H1 (cell line): ENCODE data around the gene JOSD1. TPM values are rescaled to one million over a fixed set of nuclear protein-coding genes. Genes with fewer than 3 reads are reported as not detected.
A peak's percentile ranks its signal among the peaks of the same experiment; 100 is the strongest.

Source experiments
- CTCF ChIA-PET: fragments of 300-600 bp; sonication (Branson Sonifier 250); formaldehyde crosslinking; loops from one replicate; lab custom pipeline; 2021; ENCODE audit not compliant: partially characterized antibody; lab: Charles Lee
- POLR2A ChIA-PET: fragments of 300-600 bp; sonication (Branson Sonifier 250); formaldehyde crosslinking; loops from one replicate; lab custom pipeline; 2021; ENCODE audit warnings: inconsistent platforms; ENCODE audit not compliant: partially characterized antibody; lab: Charles Lee
- DNase-seq, 2 experiments: peaks; one replicate each; pipeline versions ENCODE4 v3.0.0 to v3.0.0-alpha.2; 2010 to 2022; ENCODE audit warnings: low spot score in 2 of 2, low read depth in 1 of 2, mixed read lengths in 1 of 2
- FAIRE-seq: peaks from 2 replicates; lab custom pipeline; 2011; peaks lifted over from hg19 to GRCh38; lab: Jason Lieb, UNC
- H2AFZ ChIP-seq: 2 replicates; pipeline ENCODE4 v1.8.1; 2012; ENCODE audit warnings: low read length, inconsistent platforms
- H2AK5ac ChIP-seq: 2 replicates; pipeline ENCODE4 v1.6.1; 2013; ENCODE audit warnings: low read depth, low read length
- H2BK120ac ChIP-seq: replicated peaks from 2 replicates; pipeline ENCODE3; 2013; ENCODE audit warnings: low read depth, low read length, inconsistent platforms
- H2BK12ac ChIP-seq: 2 replicates; pipeline ENCODE4 v1.6.1; 2013; ENCODE audit warnings: low read depth, low read length
- H2BK15ac ChIP-seq: 2 replicates; pipeline ENCODE4 v1.6.1; 2013; ENCODE audit warnings: low read length
- H2BK20ac ChIP-seq: 2 replicates; pipeline ENCODE4 v1.6.1; 2013; ENCODE audit warnings: low read length
- H2BK5ac ChIP-seq: 2 replicates; pipeline ENCODE4 v1.6.1; 2013; ENCODE audit warnings: low read depth, low read length
- H3K14ac ChIP-seq: 2 replicates; pipeline ENCODE4 v1.6.1; 2013; ENCODE audit warnings: inconsistent platforms; ENCODE audit not compliant: insufficient read length
- H3K18ac ChIP-seq: 2 replicates; pipeline ENCODE4 v1.6.1; 2013; ENCODE audit warnings: low read length; ENCODE audit errors: extremely low read depth
- H3K23ac ChIP-seq: 2 replicates; pipeline ENCODE4 v1.6.1; 2013; ENCODE audit warnings: inconsistent platforms; ENCODE audit not compliant: insufficient read length
- H3K23me2 ChIP-seq: 2 replicates; pipeline ENCODE4 v1.6.1; 2013; ENCODE audit warnings: low read depth, low read length
- H3K27ac ChIP-seq: 2 replicates; pipeline ENCODE4 v1.6.1; 2011; ENCODE audit warnings: low read depth, low read length, inconsistent platforms
- H3K27me3 ChIP-seq, 4 experiments: replicated peaks in 1 of 4; 1 replicate in 1 of 4; 2 replicates in 3 of 4; pipeline versions ENCODE4 v1.6.1 to v1.8.1; 2011 to 2013; ENCODE audit warnings: low read length in 3 of 4, mild to moderate bottlenecking in 3 of 4, inconsistent platforms in 2 of 4, mixed read lengths in 2 of 4, moderate library complexity in 1 of 4; ENCODE audit not compliant: control insufficient read depth in 3 of 4, insufficient read depth in 3 of 4; ENCODE audit errors: extremely low read depth in 1 of 4
- H3K36me3 ChIP-seq, 4 experiments: 2 replicates each; pipeline versions ENCODE4 v1.6.1 to v1.8.1; 2011 to 2013; ENCODE audit warnings: mild to moderate bottlenecking in 4 of 4, low read length in 3 of 4, moderate library complexity in 2 of 4, control low read depth in 1 of 4, inconsistent platforms in 1 of 4; ENCODE audit not compliant: insufficient read depth in 4 of 4, control insufficient read depth in 2 of 4
- H3K4ac ChIP-seq: replicated peaks from 2 replicates; pipeline ENCODE3; 2013; ENCODE audit warnings: low read length, low read depth, mixed read lengths, inconsistent platforms; ENCODE audit not compliant: insufficient read length
- H3K4me1 ChIP-seq, 4 experiments: replicated peaks in 1 of 4; 1 replicate in 1 of 4; 2 replicates in 3 of 4; pipeline versions ENCODE4 v1.6.1 to v1.8.1; 2011 to 2013; ENCODE audit warnings: low read length in 3 of 4, inconsistent platforms in 2 of 4, mixed read lengths in 1 of 4; ENCODE audit not compliant: insufficient read depth in 4 of 4, control insufficient read depth in 3 of 4
- H3K4me2 ChIP-seq, 2 experiments: 2 replicates each; pipeline versions ENCODE4 v1.6.1 to v1.8.1; 2011 to 2013; ENCODE audit warnings: low read depth in 2 of 2, low read length in 2 of 2, control low read depth in 1 of 2, inconsistent platforms in 1 of 2, mild to moderate bottlenecking in 1 of 2; ENCODE audit not compliant: insufficient read depth in 1 of 2
- H3K4me3 ChIP-seq, 4 experiments: fragments of 200-600, 300-600 bp in 1 of 4; sonication (generic), shearing (Covaris generic), sonication (Bioruptor Twin) in 1 of 4; 2 replicates each; pipeline versions ENCODE4 v1.5.1 to v1.8.1; 2011 to 2016; ENCODE audit warnings: low read length in 4 of 4, low read depth in 3 of 4, control low read depth in 2 of 4, inconsistent platforms in 2 of 4, mild to moderate bottlenecking in 2 of 4, mixed read lengths in 1 of 4, moderate library complexity in 1 of 4; ENCODE audit not compliant: insufficient read depth in 2 of 4; ENCODE audit errors: extremely low read depth in 1 of 4
- H3K56ac ChIP-seq: replicated peaks from 2 replicates; pipeline ENCODE3; 2013; ENCODE audit warnings: low read depth, mild to moderate bottlenecking, mixed read lengths, low read length, inconsistent platforms; ENCODE audit not compliant: insufficient read length
- H3K79me1 ChIP-seq: 2 replicates; pipeline ENCODE4 v1.6.1; 2013; ENCODE audit warnings: low read depth, low read length, control low read depth
- H3K79me2 ChIP-seq, 2 experiments: 2 replicates each; pipeline versions ENCODE4 v1.6.1 to v1.8.1; 2012 to 2013; ENCODE audit warnings: low read length in 2 of 2, mild to moderate bottlenecking in 2 of 2, inconsistent platforms in 1 of 2; ENCODE audit not compliant: insufficient read depth in 2 of 2, control insufficient read depth in 1 of 2
- H3K9ac ChIP-seq, 4 experiments: replicated peaks in 1 of 4; 1 replicate in 1 of 4; 2 replicates in 3 of 4; pipeline versions ENCODE4 v1.6.1 to v1.8.1; 2011 to 2013; ENCODE audit warnings: low read depth in 3 of 4, low read length in 3 of 4, control low read depth in 2 of 4, mild to moderate bottlenecking in 2 of 4, moderate library complexity in 2 of 4, inconsistent platforms in 1 of 4; ENCODE audit errors: extremely low read depth in 1 of 4
- H3K9me3 ChIP-seq, 2 experiments: 2 replicates each; pipeline versions ENCODE4 v1.6.1 to v1.8.1; 2012 to 2013; ENCODE audit warnings: mild to moderate bottlenecking in 2 of 2, moderate library complexity in 2 of 2, control low read depth in 1 of 2, inconsistent platforms in 1 of 2, low read depth in 1 of 2, low read length in 1 of 2, mixed read lengths in 1 of 2; ENCODE audit not compliant: insufficient read depth in 2 of 2
- H4K20me1 ChIP-seq, 2 experiments: replicated peaks in 1 of 2; 2 replicates each; pipeline versions ENCODE3 to v1.8.1; 2011 to 2013; ENCODE audit warnings: inconsistent platforms in 2 of 2, low read length in 2 of 2, mild to moderate bottlenecking in 1 of 2; ENCODE audit not compliant: insufficient read depth in 2 of 2, control insufficient read depth in 1 of 2
- H4K5ac ChIP-seq: 2 replicates; pipeline ENCODE4 v1.6.1; 2013; ENCODE audit warnings: low read length, low read depth, mixed read lengths, inconsistent platforms; ENCODE audit not compliant: insufficient read length
- H4K8ac ChIP-seq: 2 replicates; pipeline ENCODE4 v1.8.0; 2013; ENCODE audit warnings: mild to moderate bottlenecking, moderate library complexity, low read length, inconsistent platforms; ENCODE audit not compliant: insufficient read depth; ENCODE audit errors: extremely low read depth
- H4K91ac ChIP-seq: replicated peaks from 2 replicates; pipeline ENCODE3; 2013; ENCODE audit warnings: low read length, mixed read lengths, inconsistent platforms; ENCODE audit not compliant: insufficient read length
- CBX8 ChIP-seq: fragments of 300-800, 300-1000 bp; sonication (generic); IDR thresholded peaks from 2 replicates; pipeline ENCODE4 v1.7.1; 2016; ENCODE audit warnings: low read depth, low read length, borderline replicate concordance
- CHD1 ChIP-seq: IDR thresholded peaks from 2 replicates; pipeline ENCODE4 v1.6.1; 2012; ENCODE audit warnings: low read depth, low read length, improper control_type of control experiment
- CTBP2 ChIP-seq: IDR thresholded peaks from 2 replicates; pipeline ENCODE4 v1.7.0; 2011; ENCODE audit warnings: borderline replicate concordance, mild to moderate bottlenecking, moderate library complexity, mixed read lengths, low read length; ENCODE audit not compliant: insufficient read depth, insufficient read length
- EP300 ChIP-seq, 2 experiments: IDR thresholded peaks; 1 replicate in 1 of 2; 2 replicates in 1 of 2; pipeline ENCODE4 v1.6.1; 2011 to 2012; ENCODE audit warnings: low read depth in 2 of 2, low read length in 2 of 2, mild to moderate bottlenecking in 2 of 2, borderline replicate concordance in 1 of 2, inconsistent platforms in 1 of 2, moderate library complexity in 1 of 2
- JUN ChIP-seq: IDR thresholded peaks from 2 replicates; pipeline ENCODE4 v1.6.1; 2011; ENCODE audit warnings: low read depth, mild to moderate bottlenecking, improper control_type of control experiment, low read length
- JUND ChIP-seq: IDR thresholded peaks from 2 replicates; pipeline ENCODE4 v1.6.1; 2011; ENCODE audit warnings: mild to moderate bottlenecking, improper control_type of control experiment, low read length
- KDM5A ChIP-seq: fragments of 200-600 bp; IDR thresholded peaks from 2 replicates; pipeline ENCODE4 v1.7.1; 2012; ENCODE audit warnings: mild to moderate bottlenecking, low read length, inconsistent platforms, mixed read lengths
- SP1 ChIP-seq: IDR thresholded peaks from 2 replicates; pipeline ENCODE4 v1.6.1; 2011; ENCODE audit warnings: low read depth, low read length
- SRF ChIP-seq: IDR thresholded peaks from 2 replicates; pipeline ENCODE4 v1.6.1; 2011; ENCODE audit warnings: mild to moderate bottlenecking, low read depth, low read length, moderate library complexity
- TEAD4 ChIP-seq: IDR thresholded peaks from 2 replicates; pipeline ENCODE4 v1.6.1; 2012; ENCODE audit warnings: low read depth, low read length, inconsistent platforms, mixed read lengths
- WGBS, 2 experiments: shearing (Covaris generic) in 1 of 2; methylation state at CpG; one replicate each; pipeline versions ENCODE4 v1.1.6 to v1.1.7; 2013 to 2015; ENCODE audit warnings: low lambda C conversion rate in 2 of 2, mixed read lengths in 2 of 2, inconsistent platforms in 1 of 2, low coverage in 1 of 2, missing lambda C conversion rate in 1 of 2; ENCODE audit not compliant: insufficient replicate concordance in 2 of 2, insufficient coverage in 1 of 2, insufficient read length in 1 of 2; ENCODE audit errors: extremely low coverage in 1 of 2, missing lambda C conversion rate in 1 of 2; 5-methylcytosine and 5-hydroxymethylcytosine counted together
- polyA plus RNA-seq, 7 experiments: library from polyadenylated mRNA; depleted of rRNA in 3 of 7; stranded (reverse) in 5 of 7; unstranded in 2 of 7; fragments of >200 nt in 5 of 7; fragments of 200-250 nt in 2 of 7; gene quantifications; 1 replicate in 5 of 7; 2 replicates in 1 of 7; 4 replicates in 1 of 7; pipeline versions ENCODE4 v1.2.1 to v1.2.3, GENCODE V29; 2011 to 2013; ENCODE audit warnings: missing spikeins in 2 of 7, mixed read lengths in 2 of 7
- total RNA-seq: library from RNA; stranded (reverse); fragmentation: NEBNext Ultra II Directional; extraction: Animal tissue kit (Norgen Biotek cat#: 25700); gene quantifications from 2 replicates; pipeline ENCODE4 v1.2.1, GENCODE V29; 2021
- TF ChIP-seq, protein P1 (sequence below): IDR thresholded peaks from 2 replicates; pipeline ENCODE4 v1.6.1; 2012; ENCODE audit warnings: inconsistent platforms

JOSD1 gene
- total and polyA plus RNA-seq, 2 of the 8 experiments (the other 6 are each of a cell fraction or from before 2014, with no cell fraction given): 18.4 to 20.2 TPM

- DNase-seq: no peak
- Histone ChIP-seq H2AK5ac (no peak overlapping the region), H3K9ac (no peak overlapping the region; a peak in 1 of 7 replicates), H3K18ac (no peak overlapping the region), H2BK120ac (no peak overlapping the region), H3K9me3 (no peaks in the 10 kb centered on the region), H3K23ac (no peak overlapping the region), H3K36me3 (no peaks in the 10 kb centered on the region; a peak in 2 of 8 replicates), H2AFZ (no peak overlapping the region), H4K20me1 (peaks cover 0 to 6% of the 10 kb centered on the region in 2 experiments), H3K4me3 (peak overlapping the region in 2 of 4 experiments; percentile 89 to 100; a peak in 3 of 8 replicates), H3K4me1 (peaks cover 3 to 11% (median 7%) of the 10 kb centered on the region in 4 experiments; a peak in 6 of 7 replicates), H3K79me1 (peaks cover 4% of the 10 kb centered on the region; the same call in 1 of the 2 replicates), H2BK5ac (no peak overlapping the region), H2BK20ac (no peak overlapping the region), H3K56ac (no peak overlapping the region), H3K14ac (no peak overlapping the region), H2BK12ac (no peak overlapping the region), H4K91ac (no peak overlapping the region), H3K4ac (no peak overlapping the region), H4K8ac (no peak overlapping the region), H3K27me3 (no peaks in the 10 kb centered on the region), H3K4me2 (peak overlapping the region; percentile 81 to 96; a peak in 2 of 4 replicates), H3K79me2 (peaks cover 0 to 38% of the 10 kb centered on the region in 2 experiments; a peak in 2 of 4 replicates), H3K27ac (no peak overlapping the region), H3K23me2 (peaks cover 10% of the 10 kb centered on the region), H4K5ac (no peak overlapping the region), H2BK15ac (no peak overlapping the region)
- POLR2A ChIA-PET: interaction anchor here (1.0 to 13.1 kb wide), 6 partner anchors 8 to 39 kb away, joined by 3 to 123 read pairs (median 6); partner anchors contain the start of genes GTPBP1 and TOMM22
- WGBS, 2 experiments: 91% methylated on average over 13 of the region's 13 CpGs; no CpG with 5 or more reads in 1 of the 2 experiments
- CTCF ChIA-PET: interaction anchor here (0.6 to 1.5 kb wide), 4 partner anchors 26 to 1003 kb away, joined by 3 to 4 read pairs (median 3); no protein-coding TSS in a partner anchor
- FAIRE-seq: no peak
- TF ChIP-seq TEAD4: no peak
- TF ChIP-seq JUND: no peak
- TF ChIP-seq KDM5A: no peak
- TF ChIP-seq SRF: no peak
- no peak for TF ChIP-seq EP300 (IDR thresholded peaks at IDR 0.05; ENCODE audit: borderline replicate concordance in 1 of 2, low read depth in 2 of 2, low read length in 2 of 2)
- TF ChIP-seq SP1: no peak
- TF ChIP-seq CTBP2: no peak
- TF ChIP-seq CBX8: no peak
- TF ChIP-seq JUN: no peak
- TF ChIP-seq, protein P1, sequence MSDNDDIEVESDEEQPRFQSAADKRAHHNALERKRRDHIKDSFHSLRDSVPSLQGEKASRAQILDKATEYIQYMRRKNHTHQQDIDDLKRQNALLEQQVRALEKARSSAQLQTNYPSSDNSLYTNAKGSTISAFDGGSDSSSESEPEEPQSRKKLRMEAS: no peak
- TF ChIP-seq CHD1: no peak
Observed at GRCh38 chr22:38698407-38699094, 2.2 kb downstream of the JOSD1 start.
